ENCODE measurements around the gene CCDC190.

Gene CCDC190

DNA sequence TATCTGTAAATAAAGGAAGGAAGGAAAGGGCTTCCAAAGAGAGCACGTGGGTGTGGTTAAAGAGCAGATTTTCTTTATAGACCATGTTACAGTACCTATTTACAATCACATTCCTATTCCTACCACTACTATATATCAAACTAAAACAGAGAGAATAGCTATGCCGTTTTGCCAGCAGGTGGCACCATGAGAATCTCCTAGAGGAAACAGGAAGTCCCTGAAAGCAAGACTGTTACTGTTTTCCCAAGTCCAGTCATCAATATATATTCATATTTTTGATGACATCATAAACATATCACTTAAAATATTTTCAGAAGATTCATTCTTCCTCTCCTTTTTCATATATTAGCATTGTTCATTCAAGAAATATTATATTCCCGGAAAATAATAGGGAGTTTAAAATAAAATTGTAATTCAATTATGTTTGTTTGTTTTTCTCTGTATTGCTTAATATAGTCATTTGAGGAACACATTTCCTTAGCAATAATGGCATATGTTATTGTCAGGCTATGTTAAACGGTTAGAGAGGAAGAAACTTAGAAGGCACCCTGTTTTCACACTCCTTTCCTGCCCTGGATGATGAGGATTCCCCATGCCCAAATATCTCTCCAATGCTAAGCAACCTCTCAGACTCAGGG is 6.6 kb downstream of the CCDC190 start:
- H3K27ac ChIP-seq = no peak overlapping the region

GRCh38 chr1:162851341-162851740 is 9.6 kb downstream of the CCDC190 start:
- no peaks in the 10 kb centered on the region for H3K9me3 ChIP-seq (ENCODE audit: severe bottlenecking)
- no peak for DNase-seq
- no peak overlapping the region for H3K4me3 ChIP-seq (ENCODE audit: low read depth, low read length)
- TF ChIP-seq, protein P1, sequence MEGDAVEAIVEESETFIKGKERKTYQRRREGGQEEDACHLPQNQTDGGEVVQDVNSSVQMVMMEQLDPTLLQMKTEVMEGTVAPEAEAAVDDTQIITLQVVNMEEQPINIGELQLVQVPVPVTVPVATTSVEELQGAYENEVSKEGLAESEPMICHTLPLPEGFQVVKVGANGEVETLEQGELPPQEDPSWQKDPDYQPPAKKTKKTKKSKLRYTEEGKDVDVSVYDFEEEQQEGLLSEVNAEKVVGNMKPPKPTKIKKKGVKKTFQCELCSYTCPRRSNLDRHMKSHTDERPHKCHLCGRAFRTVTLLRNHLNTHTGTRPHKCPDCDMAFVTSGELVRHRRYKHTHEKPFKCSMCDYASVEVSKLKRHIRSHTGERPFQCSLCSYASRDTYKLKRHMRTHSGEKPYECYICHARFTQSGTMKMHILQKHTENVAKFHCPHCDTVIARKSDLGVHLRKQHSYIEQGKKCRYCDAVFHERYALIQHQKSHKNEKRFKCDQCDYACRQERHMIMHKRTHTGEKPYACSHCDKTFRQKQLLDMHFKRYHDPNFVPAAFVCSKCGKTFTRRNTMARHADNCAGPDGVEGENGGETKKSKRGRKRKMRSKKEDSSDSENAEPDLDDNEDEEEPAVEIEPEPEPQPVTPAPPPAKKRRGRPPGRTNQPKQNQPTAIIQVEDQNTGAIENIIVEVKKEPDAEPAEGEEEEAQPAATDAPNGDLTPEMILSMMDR (IDR thresholded peaks at IDR 0.05; ENCODE audit: low read depth, low read length) = no peak
- H3K36me3 ChIP-seq = no peaks in the 10 kb centered on the region
- no peaks in the 10 kb centered on the region for H3K27me3 ChIP-seq (ENCODE audit: insufficient read depth, low read depth, severe bottlenecking)
- no peak overlapping the region for H3K27ac ChIP-seq

More for the DNA sequence above, 6.6 kb downstream of the CCDC190 start:
- TF ChIP-seq, protein P1 (IDR thresholded peaks at IDR 0.05; ENCODE audit: low read depth, low read length) = peak; percentile 79
- Histone ChIP-seq H3K4me3 (ENCODE audit: low read depth, low read length) (no peak overlapping the region), H3K27me3 (ENCODE audit: insufficient read depth, low read depth, severe bottlenecking) (no peaks in the 10 kb centered on the region), H3K9me3 (ENCODE audit: severe bottlenecking) (no peaks in the 10 kb centered on the region), H3K36me3 (no peaks in the 10 kb centered on the region)
- peak; percentile 84 for DNase-seq

DNA sequence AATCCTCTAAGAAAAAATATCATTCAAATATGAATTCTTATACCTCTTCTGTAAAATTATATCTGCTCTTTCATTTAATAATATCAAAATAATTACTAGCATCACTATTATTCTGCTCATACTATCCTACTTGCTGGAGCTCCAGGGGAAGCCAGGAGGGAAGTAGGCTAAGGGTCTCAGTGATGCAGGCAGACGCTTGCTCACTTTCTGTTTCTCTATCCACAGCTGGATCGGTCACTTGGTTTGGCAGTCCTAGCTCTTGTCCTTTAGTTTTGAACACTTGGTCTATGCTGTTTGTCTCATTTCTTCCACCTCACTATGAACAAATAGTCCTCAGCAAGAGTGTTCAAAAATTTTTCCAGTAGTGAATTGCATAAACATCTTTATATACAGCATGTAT is 11.3 kb downstream of the CCDC190 start:
- Histone ChIP-seq H3K36me3 (no peaks in the 10 kb centered on the region), H3K4me3 (ENCODE audit: low read depth, low read length) (no peak overlapping the region), H3K27me3 (ENCODE audit: insufficient read depth, low read depth, severe bottlenecking) (no peaks in the 10 kb centered on the region), H3K27ac (no peak overlapping the region), H3K9me3 (ENCODE audit: severe bottlenecking) (no peaks in the 10 kb centered on the region)
- no peak for DNase-seq
- TF ChIP-seq, protein P1 (IDR thresholded peaks at IDR 0.05; ENCODE audit: low read depth, low read length) = no peak

DNA sequence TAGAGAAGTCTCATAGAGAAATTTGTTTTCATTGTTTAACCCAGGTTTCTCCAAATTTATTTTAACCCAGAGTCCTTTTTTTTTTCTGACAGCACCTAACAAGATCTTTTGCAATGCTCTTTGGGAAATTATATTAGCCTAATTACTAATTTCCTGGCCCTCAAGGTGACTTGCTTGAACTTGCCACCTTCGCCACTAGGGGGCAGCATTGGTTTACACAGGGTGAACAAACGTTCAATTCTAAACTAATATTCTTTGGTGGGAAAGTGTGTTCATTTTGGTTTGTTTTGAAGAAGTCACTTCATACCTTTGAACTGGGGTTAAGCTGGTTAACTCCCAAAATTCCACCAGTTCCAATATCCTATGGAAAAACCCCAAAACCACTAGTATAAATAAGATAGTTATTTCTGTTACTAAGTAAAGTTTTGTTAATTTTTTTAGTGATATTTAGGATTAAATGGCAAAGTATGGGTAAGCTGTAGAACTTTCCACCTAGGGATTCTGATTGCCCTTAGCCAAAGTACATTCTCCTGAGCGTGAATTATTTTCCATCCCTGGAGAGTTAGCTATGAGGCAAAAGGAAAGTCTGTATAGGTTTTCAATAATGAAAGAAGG is 13.0 kb downstream of the CCDC190 start:
- Histone ChIP-seq H3K27me3 (ENCODE audit: insufficient read depth, low read depth, severe bottlenecking) (no peaks in the 10 kb centered on the region), H3K9me3 (ENCODE audit: severe bottlenecking) (no peaks in the 10 kb centered on the region), H3K36me3 (no peaks in the 10 kb centered on the region), H3K27ac (no peak overlapping the region), H3K4me3 (ENCODE audit: low read depth, low read length) (no peak overlapping the region)
- TF ChIP-seq, protein P1 (IDR thresholded peaks at IDR 0.05; ENCODE audit: low read depth, low read length) = peak; percentile 87
- peak; percentile 91 for DNase-seq

GRCh38 chr1:162846256-162847212 is 14.4 kb downstream of the CCDC190 start:
- H3K27me3 ChIP-seq (ENCODE audit: insufficient read depth, low read depth, severe bottlenecking) = no peaks in the 10 kb centered on the region
- no peak overlapping the region for H3K27ac ChIP-seq
- no peak overlapping the region for H3K4me3 ChIP-seq (ENCODE audit: low read depth, low read length)
- TF ChIP-seq, protein P1 (IDR thresholded peaks at IDR 0.05; ENCODE audit: low read depth, low read length) = no peak
- no peak for DNase-seq
- no peaks in the 10 kb centered on the region for H3K36me3 ChIP-seq
- H3K9me3 ChIP-seq (ENCODE audit: severe bottlenecking) = no peaks in the 10 kb centered on the region
